ENCODE data around the gene PAGR1. TPM values are rescaled to one million over a fixed set of nuclear protein-coding genes. Genes with fewer than 3 reads are reported as not detected.

PAGR1 gene
- total and polyA plus RNA-seq, 2 of the 13 experiments (the other 11 are each of a cell fraction or from before 2014, with no cell fraction given), result 9.8 to 66.4 TPM

DNA sequence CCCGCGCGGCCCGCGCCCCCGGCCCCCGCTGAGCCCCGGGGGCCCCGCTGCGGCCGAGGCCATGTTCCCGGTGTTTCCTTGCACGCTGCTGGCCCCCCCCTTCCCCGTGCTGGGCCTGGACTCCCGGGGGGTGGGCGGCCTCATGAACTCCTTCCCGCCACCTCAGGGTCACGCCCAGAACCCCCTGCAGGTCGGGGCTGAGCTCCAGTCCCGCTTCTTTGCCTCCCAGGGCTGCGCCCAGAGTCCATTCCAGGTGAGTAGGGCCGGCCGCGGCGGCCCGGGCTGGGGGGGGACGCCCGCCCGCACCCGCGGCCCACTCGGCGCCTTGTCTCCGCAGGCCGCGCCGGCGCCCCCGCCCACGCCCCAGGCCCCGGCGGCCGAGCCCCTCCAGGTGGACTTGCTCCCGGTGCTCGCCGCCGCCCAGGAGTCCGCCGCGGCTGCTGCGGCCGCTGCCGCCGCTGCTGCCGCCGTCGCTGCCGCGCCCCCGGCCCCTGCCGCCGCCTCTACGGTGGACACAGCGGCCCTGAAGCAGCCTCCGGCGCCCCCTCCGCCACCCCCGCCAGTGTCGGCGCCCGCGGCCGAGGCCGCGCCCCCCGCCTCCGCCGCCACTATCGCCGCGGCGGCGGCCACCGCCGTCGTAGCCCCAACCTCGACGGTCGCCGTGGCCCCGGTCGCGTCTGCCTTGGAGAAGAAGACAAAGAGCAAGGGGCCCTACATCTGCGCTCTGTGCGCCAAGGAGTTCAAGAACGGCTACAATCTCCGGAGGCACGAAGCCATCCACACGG lies 9.1 kb upstream of the PAGR1 start (continued):
- TF ChIP-seq AHR (CRISPR knock-in tag; IDR thresholded peaks at IDR 0.05), result peak; percentile 65; the same call in 1 of the 2 replicates
- TF ChIP-seq HINFP (CRISPR knock-in tag; IDR thresholded peaks at IDR 0.05; ENCODE audit: low read depth), result no peak
- no peak for TF ChIP-seq TRIM22 (IDR thresholded peaks at IDR 0.05)
- TF ChIP-seq, protein P1, sequence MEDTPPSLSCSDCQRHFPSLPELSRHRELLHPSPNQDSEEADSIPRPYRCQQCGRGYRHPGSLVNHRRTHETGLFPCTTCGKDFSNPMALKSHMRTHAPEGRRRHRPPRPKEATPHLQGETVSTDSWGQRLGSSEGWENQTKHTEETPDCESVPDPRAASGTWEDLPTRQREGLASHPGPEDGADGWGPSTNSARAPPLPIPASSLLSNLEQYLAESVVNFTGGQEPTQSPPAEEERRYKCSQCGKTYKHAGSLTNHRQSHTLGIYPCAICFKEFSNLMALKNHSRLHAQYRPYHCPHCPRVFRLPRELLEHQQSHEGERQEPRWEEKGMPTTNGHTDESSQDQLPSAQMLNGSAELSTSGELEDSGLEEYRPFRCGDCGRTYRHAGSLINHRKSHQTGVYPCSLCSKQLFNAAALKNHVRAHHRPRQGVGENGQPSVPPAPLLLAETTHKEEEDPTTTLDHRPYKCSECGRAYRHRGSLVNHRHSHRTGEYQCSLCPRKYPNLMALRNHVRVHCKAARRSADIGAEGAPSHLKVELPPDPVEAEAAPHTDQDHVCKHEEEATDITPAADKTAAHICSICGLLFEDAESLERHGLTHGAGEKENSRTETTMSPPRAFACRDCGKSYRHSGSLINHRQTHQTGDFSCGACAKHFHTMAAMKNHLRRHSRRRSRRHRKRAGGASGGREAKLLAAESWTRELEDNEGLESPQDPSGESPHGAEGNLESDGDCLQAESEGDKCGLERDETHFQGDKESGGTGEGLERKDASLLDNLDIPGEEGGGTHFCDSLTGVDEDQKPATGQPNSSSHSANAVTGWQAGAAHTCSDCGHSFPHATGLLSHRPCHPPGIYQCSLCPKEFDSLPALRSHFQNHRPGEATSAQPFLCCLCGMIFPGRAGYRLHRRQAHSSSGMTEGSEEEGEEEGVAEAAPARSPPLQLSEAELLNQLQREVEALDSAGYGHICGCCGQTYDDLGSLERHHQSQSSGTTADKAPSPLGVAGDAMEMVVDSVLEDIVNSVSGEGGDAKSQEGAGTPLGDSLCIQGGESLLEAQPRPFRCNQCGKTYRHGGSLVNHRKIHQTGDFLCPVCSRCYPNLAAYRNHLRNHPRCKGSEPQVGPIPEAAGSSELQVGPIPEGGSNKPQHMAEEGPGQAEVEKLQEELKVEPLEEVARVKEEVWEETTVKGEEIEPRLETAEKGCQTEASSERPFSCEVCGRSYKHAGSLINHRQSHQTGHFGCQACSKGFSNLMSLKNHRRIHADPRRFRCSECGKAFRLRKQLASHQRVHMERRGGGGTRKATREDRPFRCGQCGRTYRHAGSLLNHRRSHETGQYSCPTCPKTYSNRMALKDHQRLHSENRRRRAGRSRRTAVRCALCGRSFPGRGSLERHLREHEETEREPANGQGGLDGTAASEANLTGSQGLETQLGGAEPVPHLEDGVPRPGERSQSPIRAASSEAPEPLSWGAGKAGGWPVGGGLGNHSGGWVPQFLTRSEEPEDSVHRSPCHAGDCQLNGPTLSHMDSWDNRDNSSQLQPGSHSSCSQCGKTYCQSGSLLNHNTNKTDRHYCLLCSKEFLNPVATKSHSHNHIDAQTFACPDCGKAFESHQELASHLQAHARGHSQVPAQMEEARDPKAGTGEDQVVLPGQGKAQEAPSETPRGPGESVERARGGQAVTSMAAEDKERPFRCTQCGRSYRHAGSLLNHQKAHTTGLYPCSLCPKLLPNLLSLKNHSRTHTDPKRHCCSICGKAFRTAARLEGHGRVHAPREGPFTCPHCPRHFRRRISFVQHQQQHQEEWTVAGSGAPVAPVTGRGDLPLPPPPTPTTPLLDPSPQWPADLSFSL (CRISPR knock-in tag; IDR thresholded peaks at IDR 0.05), result no peak
- no peak for TF ChIP-seq THAP7 (CRISPR knock-in tag; IDR thresholded peaks at IDR 0.05)
- TF ChIP-seq ZNF614 (CRISPR knock-in tag; IDR thresholded peaks at IDR 0.05; ENCODE audit: borderline replicate concordance), result no peak
- TF ChIP-seq, protein P2, sequence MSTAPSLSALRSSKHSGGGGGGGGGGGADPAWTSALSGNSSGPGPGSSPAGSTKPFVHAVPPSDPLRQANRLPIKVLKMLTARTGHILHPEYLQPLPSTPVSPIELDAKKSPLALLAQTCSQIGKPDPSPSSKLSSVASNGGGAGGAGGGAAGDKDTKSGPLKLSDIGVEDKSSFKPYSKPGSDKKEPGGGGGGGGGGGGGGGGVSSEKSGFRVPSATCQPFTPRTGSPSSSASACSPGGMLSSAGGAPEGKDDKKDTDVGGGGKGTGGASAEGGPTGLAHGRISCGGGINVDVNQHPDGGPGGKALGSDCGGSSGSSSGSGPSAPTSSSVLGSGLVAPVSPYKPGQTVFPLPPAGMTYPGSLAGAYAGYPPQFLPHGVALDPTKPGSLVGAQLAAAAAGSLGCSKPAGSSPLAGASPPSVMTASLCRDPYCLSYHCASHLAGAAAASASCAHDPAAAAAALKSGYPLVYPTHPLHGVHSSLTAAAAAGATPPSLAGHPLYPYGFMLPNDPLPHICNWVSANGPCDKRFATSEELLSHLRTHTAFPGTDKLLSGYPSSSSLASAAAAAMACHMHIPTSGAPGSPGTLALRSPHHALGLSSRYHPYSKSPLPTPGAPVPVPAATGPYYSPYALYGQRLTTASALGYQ (CRISPR knock-in tag; IDR thresholded peaks at IDR 0.05), result no peak
- no peak for TF ChIP-seq HMG20A (CRISPR knock-in tag; IDR thresholded peaks at IDR 0.05; ENCODE audit: borderline replicate concordance)
- TF ChIP-seq TERF1 (CRISPR knock-in tag; IDR thresholded peaks at IDR 0.05), result no peak
- no peak for TF ChIP-seq ZNF776 (CRISPR knock-in tag; IDR thresholded peaks at IDR 0.05)
- TF ChIP-seq ZC3H4 (CRISPR knock-in tag; IDR thresholded peaks at IDR 0.05; ENCODE audit: borderline replicate concordance), result peak; percentile 86; the same call in 1 of the 2 replicates
- no peak for TF ChIP-seq ZNF589 (CRISPR knock-in tag; conservative IDR thresholded peaks at IDR 0.05)
- no peak for TF ChIP-seq SMARCC2 (IDR thresholded peaks at IDR 0.05)
- peak; percentile 28 for TF ChIP-seq TEAD3 (CRISPR knock-in tag; optimal IDR thresholded peaks at IDR 0.05; ENCODE audit: borderline replicate concordance)
- no peak for TF ChIP-seq ZSCAN22 (CRISPR knock-in tag; IDR thresholded peaks at IDR 0.05)
- no peak for TF ChIP-seq NCOR1 (IDR thresholded peaks at IDR 0.05; ENCODE audit: borderline replicate concordance, low read length)

Data from HepG2 (cell line).